ENCODE results near the gene CCDC171.

DNA sequence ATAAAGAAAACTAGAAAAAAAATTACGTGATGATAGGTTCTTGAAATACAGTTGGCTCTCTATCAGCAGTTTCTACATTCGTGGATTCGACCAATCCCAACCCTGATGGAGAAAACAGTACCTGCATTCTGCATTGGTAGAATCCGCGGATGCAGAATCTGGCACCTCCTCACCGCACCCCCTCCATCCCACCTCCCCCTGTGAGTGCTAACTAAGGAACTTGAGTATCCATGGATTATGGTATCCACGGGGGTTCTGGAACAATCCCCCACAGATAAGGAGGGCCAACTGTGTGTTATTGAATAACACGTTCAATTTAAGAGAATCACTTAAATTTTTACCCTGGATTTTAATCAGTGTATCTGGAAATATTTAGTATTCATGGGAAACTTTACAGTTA lies 31.6 kb upstream of the CCDC171 start:
- TF ChIP-seq, protein P1, sequence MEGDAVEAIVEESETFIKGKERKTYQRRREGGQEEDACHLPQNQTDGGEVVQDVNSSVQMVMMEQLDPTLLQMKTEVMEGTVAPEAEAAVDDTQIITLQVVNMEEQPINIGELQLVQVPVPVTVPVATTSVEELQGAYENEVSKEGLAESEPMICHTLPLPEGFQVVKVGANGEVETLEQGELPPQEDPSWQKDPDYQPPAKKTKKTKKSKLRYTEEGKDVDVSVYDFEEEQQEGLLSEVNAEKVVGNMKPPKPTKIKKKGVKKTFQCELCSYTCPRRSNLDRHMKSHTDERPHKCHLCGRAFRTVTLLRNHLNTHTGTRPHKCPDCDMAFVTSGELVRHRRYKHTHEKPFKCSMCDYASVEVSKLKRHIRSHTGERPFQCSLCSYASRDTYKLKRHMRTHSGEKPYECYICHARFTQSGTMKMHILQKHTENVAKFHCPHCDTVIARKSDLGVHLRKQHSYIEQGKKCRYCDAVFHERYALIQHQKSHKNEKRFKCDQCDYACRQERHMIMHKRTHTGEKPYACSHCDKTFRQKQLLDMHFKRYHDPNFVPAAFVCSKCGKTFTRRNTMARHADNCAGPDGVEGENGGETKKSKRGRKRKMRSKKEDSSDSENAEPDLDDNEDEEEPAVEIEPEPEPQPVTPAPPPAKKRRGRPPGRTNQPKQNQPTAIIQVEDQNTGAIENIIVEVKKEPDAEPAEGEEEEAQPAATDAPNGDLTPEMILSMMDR (IDR thresholded peaks at IDR 0.05), result no peak
- TF ChIP-seq POLR2A (IDR thresholded peaks at IDR 0.05), result no peak
- TF ChIP-seq POLR2AphosphoS5 (IDR thresholded peaks at IDR 0.05), result no peak
- no peak for TF ChIP-seq EP300 (IDR thresholded peaks at IDR 0.05)

Data from suprapubic skin (tissue), 4 donors.